ENCODE data around the gene PGLYRP4.
"Not testable (repeated sequence)": the region's sequence is repeated elsewhere in the genome, so short reads cannot be mapped to it uniquely, and the experiment has no call there.

Gene PGLYRP4

DNA sequence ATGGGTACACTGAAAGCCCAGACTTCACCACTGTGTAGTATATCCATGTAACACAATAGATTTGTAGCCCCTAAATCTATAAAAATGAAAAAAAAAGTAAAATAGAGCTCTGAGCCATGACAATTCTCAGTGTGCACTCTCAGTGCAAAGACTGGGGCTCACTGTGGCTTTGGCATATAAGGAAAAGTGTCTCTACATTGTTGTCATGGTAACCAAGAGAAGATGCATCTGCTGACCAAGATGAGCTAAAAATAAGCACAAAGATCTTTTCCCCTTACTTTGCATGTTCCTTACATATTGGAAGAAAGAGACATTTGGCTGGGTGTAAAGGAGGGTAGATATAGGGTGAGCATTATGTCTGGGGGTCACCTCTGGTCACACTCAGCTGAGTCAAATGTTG is 12.0 kb downstream of the PGLYRP4 start:
- DNase-seq, result no peak

GRCh38 chr1:153333902-153334301 is 14.7 kb downstream of the PGLYRP4 start:
- DNase-seq, result no peak

DNA sequence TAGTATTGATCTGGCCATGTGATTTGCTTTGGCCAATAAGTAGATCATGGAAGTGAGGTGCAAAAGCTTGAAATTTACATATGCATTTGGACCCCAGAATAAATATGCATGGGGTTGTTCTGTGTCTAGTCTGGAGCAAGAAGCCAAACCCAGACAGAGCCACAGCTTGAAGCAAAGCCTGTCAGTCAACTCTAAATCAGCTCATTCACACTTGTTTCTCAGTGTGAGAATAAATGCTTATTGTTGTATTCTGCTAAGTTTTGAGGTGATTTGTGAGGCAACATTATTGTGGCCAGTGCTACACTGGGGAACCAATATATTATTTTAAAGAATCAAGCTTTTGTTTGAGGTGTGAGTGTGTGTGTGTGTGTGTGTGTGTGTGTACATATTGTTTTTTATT is 23.7 kb downstream of the PGLYRP4 start:
- no peak for DNase-seq

DNA sequence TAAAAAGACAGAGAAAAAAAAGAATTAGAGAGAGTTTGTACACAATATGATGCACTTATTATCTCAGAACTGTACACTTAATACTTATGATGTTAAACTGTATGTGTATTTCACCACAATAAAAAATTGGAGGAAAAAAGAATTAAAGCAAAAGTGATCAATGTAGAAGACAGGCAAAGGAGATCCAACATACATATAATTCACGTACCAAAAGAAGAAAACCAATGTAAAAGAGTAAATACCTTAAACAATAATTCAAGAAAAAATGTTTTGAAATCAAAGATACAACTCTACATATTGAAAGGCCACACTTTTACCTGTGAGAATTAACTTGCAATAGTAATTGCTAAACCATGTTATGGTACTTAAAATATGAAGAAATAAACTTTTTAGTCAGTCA is 26.1 kb downstream of the PGLYRP4 start:
- no peak for DNase-seq

DNA sequence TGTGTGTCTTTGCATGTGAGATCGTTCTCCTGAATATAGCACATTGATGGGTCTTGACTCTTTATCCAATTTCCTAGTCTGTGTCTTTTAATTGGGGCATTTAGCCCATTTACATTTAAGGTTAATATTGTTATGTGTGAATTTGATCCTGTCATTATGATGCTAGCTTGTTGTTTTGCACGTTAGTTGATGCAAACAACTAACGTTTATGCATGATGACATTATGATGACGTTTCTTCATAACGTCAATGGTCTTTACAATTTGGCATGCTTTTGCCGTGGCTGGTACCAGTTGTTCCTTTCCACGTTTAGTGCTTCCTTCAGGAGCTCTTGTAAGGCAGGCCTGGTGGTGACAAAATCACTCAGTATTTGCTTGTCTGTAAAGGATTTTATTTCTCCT is 30.5 kb downstream of the PGLYRP4 start:
- not testable (repeated sequence) for DNase-seq

GRCh38 chr1:153316013-153316412 is 32.6 kb downstream of the PGLYRP4 start:
- DNase-seq, result not testable (repeated sequence)

DNA sequence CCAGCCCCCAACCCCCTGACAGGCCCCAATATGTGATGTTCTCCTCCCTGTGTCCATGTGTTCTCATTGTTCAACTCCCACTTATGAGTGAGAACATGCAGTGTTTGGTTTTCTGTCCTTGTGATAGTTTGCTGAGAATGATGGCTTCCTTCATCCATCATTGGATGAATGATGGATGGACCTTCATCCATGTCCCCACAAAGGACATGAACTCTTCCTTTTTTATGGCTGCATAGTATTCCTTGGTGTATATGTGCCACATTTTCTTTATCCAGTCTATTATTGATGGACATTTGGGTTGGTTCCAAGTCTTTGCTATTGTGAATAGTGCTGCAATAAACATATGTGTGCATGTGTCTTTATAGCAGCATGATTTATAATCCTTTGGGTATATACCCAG is 34.3 kb downstream of the PGLYRP4 start:
- not testable (repeated sequence) for DNase-seq

DNA sequence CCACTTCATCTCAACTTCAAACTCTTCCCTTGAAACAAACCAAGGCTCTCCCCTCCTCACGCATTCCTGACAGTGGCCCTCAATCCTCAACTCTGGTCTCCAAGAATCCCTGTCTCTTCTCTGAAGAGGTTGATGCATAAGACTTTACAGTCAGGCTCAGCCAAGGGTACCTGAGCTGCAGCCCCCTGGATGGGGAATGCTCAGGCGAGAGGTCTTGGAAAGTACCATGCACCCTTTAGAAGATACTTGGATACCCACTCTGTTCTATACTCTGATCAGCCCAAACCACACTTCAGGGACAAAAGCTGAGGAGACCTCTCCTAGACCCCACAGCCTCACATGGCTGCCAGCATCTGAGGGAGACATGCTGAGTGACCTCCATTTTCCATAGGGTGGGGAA is 35.4 kb downstream of the PGLYRP4 start:
- no peak for DNase-seq

DNA sequence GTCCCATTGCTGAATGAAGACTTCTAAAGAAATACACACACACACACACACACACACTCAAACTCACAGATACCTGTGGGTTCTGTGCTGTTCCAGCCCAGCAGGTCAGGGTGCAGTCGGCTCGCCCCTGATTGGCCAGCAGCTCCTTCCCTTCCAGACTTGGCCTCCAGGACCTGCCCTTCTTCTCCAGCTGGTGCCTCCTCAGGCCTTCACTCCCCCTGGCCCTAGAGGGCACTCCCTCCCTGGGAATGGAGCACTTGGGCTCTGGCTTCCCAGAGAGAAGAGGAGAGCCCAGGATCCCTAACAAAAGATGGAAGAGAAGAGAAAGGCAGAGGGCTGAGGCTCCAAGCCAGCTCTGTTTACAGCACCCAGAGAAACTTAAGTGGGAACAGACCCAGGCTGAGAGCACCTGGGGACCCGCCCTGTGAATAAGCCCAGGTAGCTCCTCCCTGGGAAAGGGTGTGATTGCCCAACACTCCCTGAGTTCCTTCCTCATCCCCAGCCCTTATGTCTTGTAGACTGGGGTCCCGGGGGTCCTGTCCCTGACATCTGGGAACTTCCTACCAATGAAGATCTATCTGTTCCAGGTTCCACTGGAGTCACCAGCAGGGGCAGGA is 36.0 kb downstream of the PGLYRP4 start, which contains the start of gene PGLYRP3:
Gene PGLYRP3, minus strand, starts transcription at position 383 of the 617 bp plus-strand sequence. CDS start 2,287 bp downstream, outside the sequence.
- no peak for DNase-seq

DNA sequence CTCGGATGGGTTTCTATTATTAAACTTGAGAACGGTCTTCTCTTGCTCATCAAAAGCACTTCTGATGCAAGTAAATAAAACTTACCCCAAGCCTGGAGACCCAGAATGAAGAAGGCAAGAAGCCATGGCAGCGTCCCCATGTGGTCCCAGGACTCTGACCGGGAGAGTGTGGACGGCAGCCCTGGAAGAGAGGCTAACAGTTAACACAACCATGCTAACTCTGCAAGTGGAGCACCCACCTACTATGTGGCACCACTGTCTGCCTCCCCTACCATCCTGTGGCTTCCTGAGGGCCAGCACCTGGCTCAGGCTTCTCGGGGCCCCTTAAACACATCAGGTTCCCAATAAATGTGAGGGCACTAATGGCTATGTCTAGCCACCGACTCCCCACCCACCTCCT is 38.1 kb downstream of the PGLYRP4 start:
- DNase-seq, result no peak

DNA sequence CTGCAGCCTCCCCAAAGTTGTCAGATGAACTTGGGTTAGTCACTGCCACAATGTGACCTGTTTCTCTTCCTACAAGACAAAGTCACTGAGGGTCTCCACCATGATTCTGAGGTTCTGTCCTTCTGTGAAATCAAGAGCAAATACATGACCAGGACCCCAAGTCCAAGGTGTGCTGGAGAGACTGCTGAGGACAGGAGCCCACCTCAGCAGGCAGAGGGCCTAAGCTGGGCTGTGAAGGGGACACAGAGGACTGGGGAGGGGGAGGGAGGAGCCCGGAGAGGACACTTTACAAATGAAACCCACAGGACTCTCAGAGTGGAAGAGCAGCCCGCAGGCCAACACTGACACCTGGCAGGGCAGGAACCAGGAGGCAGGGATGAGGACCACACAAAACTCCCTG is 39.2 kb downstream of the PGLYRP4 start:
- DNase-seq, result no peak

- DNase-seq, result no peak
Observed at GRCh38 chr1:153308540-153308939, 40.1 kb downstream of the PGLYRP4 start.

DNA sequence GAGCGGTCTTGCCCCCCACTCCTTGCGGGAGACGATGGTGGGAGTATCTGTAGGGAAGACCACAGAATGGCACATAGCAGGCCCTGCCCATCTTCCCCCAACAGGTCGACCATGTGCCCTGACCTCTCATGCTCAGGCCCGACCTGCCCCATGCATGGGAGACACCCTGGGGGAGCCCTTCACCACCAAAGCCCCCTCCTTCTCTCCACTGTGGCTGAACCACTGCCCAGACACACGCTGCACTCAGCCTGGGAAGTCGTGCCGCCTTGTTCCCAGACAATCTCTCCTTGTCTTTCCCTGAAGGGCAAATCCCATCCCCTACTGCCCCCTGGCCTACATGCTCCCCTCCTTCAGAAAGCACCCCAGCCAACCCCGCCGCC is 41.4 kb downstream of the PGLYRP4 start:
- DNase-seq, result no peak

DNA sequence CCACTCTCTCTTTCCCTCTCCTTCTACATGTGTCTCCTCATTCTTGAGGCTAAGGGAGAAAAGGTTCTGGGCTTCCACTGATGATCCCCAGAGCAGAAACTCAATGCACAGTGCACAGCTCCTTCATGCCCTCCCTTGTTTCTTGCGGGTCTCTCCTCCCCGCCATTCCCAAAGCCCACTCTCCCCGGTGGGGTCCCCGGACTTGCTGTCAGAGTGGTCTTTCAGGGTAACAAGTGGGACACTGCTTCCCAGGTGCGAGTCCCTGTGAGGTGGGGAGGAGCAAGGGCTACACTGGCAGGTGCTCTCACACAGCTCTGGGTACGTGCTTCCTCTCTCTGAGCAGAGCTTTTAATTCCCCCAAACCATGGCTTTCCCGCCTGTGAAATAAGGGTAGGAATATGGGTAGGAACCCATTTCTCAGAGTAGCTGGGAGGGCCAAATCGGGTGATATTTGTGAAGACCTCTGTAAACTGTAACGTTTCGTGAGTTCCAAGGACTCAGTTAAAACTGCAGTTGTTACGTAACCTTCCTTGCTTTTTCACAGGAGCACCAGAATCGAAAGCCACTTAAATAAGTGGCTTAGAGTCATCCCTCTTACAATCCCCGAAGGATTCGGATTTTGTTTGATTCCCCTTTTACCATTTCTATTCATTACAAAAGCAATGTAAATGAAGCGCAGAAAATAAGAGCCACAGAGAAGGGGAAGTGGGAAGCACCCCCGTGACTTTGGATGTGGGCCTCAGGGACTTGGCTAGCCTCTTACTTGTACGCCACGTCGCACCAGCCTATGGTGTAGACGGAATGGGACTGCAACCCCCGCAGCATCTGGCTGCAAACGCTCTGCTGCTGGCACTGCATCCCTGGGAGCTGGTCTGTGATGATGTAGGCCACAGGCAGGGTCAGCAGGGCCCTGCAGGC is 42.1 kb downstream of the PGLYRP4 start:
- DNase-seq, result no peak

DNA sequence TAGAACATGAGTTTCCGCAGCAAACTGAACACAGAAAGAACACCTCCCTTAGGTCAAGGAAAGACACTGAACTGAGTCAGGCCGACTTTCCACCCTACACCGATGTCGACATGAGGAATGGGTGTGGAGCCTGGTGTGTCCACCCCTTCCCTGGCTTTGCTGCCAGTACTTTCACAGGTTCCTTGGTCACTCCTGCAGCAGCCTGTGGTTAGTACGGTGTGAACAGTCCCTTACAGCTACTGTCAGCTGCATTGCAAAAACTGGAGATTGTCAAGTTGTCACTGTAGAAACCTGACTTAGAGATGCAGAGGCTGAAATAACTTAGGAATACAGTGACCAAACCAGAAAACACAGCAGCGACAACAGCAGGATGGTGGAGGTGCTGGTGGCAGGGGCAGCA is 43.0 kb downstream of the PGLYRP4 start:
- no peak for DNase-seq

GRCh38 chr1:153302308-153302707 is 46.3 kb downstream of the PGLYRP4 start:
- DNase-seq, result no peak

GRCh38 chr1:153293851-153294250 is 54.8 kb downstream of the PGLYRP4 start:
- no peak for DNase-seq

DNA sequence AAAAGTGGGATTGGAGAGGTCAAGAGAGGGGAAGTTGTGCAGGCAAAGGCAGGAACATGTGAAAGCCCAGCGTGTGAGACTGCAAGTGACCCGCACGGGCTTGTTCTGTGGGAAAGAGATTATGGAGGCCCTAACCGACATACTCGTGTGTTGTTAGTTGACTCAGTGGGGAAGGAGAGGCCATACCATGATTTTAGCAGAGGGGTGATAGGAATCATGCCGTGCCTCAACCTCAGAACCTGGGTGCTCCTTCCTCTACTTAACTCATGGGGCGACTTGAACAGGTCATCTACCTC is 55.2 kb downstream of the PGLYRP4 start:
- no peak for DNase-seq

DNA sequence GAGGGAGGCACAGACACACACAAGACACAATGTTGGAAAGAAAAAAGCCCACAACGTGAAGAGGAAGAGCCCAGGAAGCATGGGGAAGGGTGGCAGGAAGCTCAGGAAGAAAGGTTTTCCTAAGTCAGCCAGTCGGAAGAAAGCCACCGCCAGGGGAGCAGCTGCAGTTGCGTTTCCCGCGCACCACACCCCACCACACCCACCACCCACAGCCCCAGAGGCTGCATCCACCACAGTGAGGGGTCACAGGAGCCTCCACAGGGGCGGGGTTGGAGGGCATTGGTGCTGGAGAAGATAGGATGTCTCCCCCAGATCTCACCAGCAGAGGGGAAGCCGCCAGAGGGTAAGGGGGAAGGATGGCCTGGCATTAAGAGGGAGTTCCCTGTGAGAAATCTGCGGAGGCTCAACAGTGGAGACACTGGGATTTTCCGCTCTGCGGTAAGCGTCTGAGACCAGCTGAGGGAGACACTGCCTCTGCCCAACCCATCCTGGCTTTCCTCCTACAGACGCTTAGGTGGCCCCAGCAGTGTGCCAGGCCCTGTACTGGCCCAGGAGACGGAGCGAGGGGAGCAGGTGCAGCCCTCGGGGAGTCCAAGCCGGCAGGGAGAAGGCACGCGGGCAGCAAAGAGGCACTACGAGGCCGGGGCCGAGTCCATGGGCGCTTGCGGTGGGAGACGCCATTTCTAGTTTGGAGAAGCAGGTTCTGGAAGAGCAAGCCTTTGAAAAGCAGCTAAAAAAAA is 55.7 kb downstream of the PGLYRP4 start:
- no peak for DNase-seq

DNA sequence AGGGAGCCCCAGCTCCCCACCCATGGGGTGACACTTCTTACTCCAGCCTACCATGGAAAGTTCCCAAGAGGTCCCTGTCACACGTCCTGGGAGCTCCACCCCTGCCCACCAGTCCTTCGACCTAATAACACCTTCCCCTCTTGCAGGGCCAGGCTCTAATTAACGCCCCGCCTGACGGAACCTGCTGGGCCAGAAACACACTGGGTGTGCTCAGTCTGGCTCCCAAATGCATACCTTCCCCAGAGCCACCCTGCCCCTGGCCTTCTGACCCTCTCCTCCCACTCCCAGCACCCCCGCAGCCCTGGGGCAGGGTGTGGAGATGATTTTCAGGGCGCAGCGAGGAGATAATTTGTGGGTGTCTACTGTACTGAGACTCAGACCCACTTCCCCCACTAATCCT is 56.5 kb downstream of the PGLYRP4 start:
- DNase-seq, result no peak

DNA sequence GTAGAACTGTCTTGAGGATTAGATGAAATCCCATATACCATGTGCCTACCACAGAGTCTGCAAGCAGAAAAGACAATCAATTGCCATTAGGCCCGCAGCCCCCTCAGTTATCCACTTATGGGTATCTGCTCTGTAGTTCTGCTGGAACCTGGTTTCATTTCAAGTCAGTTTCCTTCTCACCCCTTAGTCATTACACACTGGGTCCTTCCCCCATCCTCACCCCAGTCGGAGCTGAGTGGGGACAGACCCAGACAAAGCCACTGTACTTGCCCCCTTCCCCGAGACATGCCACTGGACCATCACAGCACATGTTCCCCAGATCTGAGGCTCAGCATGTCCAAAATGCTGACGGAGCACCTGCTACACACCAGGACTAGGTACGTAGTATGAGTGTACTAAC is 57.1 kb downstream of the PGLYRP4 start:
- DNase-seq, result no peak

DNA sequence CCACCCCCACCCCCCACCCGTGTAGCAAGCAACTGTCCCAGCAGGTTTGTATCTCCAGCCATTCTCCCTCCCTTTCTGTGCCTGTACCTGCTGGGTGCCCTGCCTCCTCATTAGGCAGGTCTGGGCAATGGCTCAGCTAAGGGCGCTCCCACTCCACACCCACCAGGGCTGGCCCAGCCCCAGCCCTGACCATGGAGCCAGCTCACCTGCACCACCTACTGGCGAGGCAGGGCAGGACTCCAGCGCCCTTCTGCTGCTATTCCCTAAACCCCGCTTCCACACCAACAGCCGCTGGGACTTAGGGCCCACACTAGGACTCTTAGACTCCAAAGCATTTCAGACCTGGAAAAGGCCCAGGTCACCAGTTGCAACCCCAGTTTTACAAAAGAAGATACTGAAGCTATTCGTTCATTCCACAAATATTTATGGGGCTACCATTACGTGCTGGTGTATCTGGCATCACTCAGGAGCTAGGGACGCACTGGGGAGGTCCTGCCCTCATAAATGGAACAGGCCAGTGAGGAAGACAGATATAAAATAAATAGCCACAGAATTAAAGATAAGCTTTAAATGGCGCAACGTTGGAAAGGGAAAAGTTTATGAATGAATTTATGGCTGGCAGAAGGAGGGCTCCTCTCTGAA is 59.9 kb downstream of the PGLYRP4 start:
- peak in 1 of 2 donors; percentile 5 for DNase-seq

All from activated CD4-positive, alpha-beta T cell treated with anti-CD3 and anti-CD28 coated beads for 4 hours (primary cell).